Breast epithelium (tissue), 4 donors: Measurements from ENCODE around the gene UBA7. TPM values are rescaled to one million over a fixed set of nuclear protein-coding genes. Genes with fewer than 3 reads are reported as not detected.

Source experiments
- DNase-seq, 2 donors: peaks; one replicate each; pipeline ENCODE4 v3.0.0-alpha.2; 2019; ENCODE audit warnings: low spot score in 2 of 2
- H3K27ac ChIP-seq, 2 donors: fragments of 200-600 bp; sonication (generic) in 1 of 2; one replicate each; pipeline ENCODE4 v1.5.1; 2016 to 2019; ENCODE audit warnings: mild to moderate bottlenecking in 1 of 2
- H3K27me3 ChIP-seq, 2 donors: fragments of 200-600 bp; sonication (generic) in 1 of 2; one replicate each; pipeline versions ENCODE4 v1.5.1 to v1.6.0; 2017 to 2019; ENCODE audit warnings: control low read depth in 1 of 2, mild to moderate bottlenecking in 1 of 2
- H3K36me3 ChIP-seq: fragments of 200-600 bp; one replicate; pipeline ENCODE4 v1.5.1; 2019
- H3K4me1 ChIP-seq, 2 donors: fragments of 200-600 bp; sonication (generic); one replicate each; pipeline ENCODE4 v1.5.1; 2016 to 2019; ENCODE audit warnings: control low read depth in 1 of 2
- H3K4me3 ChIP-seq, 3 donors: fragments of 200-600 bp; sonication (generic); 1 replicate in 2 of 3; 2 replicates in 1 of 3; pipeline ENCODE4 v1.5.1; 2016 to 2019; ENCODE audit warnings: mild to moderate bottlenecking in 3 of 3, moderate library complexity in 2 of 3
- H3K9me3 ChIP-seq, 2 donors: fragments of 200-600 bp; sonication (generic) in 1 of 2; one replicate each; pipeline ENCODE4 v1.5.1; 2016 to 2019; ENCODE audit warnings: control low read depth in 1 of 2
- POLR2A ChIP-seq: fragments of 450-650 bp; IDR thresholded peaks from one replicate; pipeline ENCODE4 v1.6.1; 2016; ENCODE audit warnings: antibody characterized with exemption, mild to moderate bottlenecking, moderate library complexity
- POLR2AphosphoS5 ChIP-seq, 3 donors: sonication (generic); formaldehyde crosslinking; IDR thresholded peaks; one replicate each; pipeline ENCODE4 v1.6.1; 2017; ENCODE audit warnings: antibody characterized with exemption in 3 of 3
- intact Hi-C: fragments of 100-400 bp; cut with DNase I; formaldehyde crosslinking; loops from one replicate; pipeline ENCODE4 v1.15.1; 2023; ENCODE audit warnings: low total_unique reads
- total RNA-seq, 3 donors: library from RNA; depleted of rRNA; stranded (reverse); fragments of >200 nt; gene quantifications; one replicate each; pipeline ENCODE4 v1.1.0, GENCODE V29; 2016
- TF ChIP-seq, protein P1 (sequence below), 3 donors: fragments of 450-650 bp; IDR thresholded peaks; one replicate each; pipeline ENCODE4 v1.5.1; 2016 to 2017; ENCODE audit warnings: antibody characterized with exemption in 3 of 3, mild to moderate bottlenecking in 3 of 3, moderate library complexity in 3 of 3

UBA7 gene
- total RNA-seq, 3 donors from 2014 or later: 26.4 to 77.4 (median 50.5) TPM

DNA sequence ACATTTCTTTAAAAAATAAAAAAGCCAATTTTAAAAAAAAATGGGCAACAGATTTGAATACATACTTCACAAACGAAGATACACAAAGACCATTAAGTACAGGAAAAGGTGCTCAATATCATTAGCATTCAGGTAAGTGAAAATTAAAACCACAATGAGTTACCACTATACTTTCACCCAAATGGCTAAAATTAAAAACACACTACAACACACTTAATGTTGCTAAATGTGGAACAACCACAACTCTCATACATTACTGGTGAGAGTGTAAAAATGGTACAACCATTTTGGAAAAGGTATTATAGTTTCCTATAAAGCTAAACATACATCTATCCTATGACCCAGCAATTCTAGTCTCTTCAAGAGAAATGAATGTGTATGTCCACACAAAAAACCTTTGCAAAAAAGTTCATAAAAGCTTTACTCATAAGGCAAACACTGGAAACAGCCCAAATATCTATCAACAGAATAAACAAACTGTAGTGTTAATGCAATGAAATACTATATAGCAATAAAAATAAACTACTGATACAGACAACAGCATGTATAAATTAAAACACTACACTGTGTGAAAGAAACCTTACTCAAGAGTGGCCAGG lies 42.3 kb downstream of the UBA7 start:
- H3K36me3 ChIP-seq: no peaks in the 10 kb centered on the region
- no peaks in the 10 kb centered on the region for H3K27me3 ChIP-seq
- no peak overlapping the region for H3K27ac ChIP-seq
- no peak for DNase-seq
- H3K9me3 ChIP-seq: no peaks in the 10 kb centered on the region
- H3K4me3 ChIP-seq: no peak overlapping the region
- no peak for TF ChIP-seq POLR2AphosphoS5 (IDR thresholded peaks at IDR 0.05)
- TF ChIP-seq POLR2A: no peak
- TF ChIP-seq, protein P1, sequence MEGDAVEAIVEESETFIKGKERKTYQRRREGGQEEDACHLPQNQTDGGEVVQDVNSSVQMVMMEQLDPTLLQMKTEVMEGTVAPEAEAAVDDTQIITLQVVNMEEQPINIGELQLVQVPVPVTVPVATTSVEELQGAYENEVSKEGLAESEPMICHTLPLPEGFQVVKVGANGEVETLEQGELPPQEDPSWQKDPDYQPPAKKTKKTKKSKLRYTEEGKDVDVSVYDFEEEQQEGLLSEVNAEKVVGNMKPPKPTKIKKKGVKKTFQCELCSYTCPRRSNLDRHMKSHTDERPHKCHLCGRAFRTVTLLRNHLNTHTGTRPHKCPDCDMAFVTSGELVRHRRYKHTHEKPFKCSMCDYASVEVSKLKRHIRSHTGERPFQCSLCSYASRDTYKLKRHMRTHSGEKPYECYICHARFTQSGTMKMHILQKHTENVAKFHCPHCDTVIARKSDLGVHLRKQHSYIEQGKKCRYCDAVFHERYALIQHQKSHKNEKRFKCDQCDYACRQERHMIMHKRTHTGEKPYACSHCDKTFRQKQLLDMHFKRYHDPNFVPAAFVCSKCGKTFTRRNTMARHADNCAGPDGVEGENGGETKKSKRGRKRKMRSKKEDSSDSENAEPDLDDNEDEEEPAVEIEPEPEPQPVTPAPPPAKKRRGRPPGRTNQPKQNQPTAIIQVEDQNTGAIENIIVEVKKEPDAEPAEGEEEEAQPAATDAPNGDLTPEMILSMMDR (IDR thresholded peaks at IDR 0.05): no peak
- intact Hi-C loops: no loop called here
- no peaks in the 10 kb centered on the region for H3K4me1 ChIP-seq

DNA sequence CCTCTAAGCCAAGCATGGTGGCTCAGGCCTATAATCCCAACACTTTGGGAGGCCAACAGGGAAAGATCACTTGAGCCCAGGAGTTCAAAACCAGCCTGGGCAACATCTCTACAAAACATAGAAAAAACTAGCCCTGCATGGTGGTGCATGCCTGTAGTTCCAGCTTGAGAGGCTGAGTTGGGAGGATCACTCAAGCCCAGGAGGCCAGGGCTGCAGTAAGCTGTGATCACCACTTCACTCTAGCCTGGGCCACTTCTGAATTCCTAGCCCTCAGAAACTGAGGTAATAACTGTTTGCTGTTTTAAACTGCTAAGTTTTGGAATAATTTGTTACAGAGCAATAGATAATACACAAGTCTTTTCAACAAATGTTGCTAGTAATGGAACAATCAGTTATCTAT lies 43.8 kb downstream of the UBA7 start:
- H3K9me3 ChIP-seq: no peaks in the 10 kb centered on the region
- no peaks in the 10 kb centered on the region for H3K27me3 ChIP-seq
- H3K27ac ChIP-seq: no peak overlapping the region
- H3K36me3 ChIP-seq: no peaks in the 10 kb centered on the region
- no peaks in the 10 kb centered on the region for H3K4me1 ChIP-seq
- no peak for DNase-seq
- no peak overlapping the region for H3K4me3 ChIP-seq
- no peak for TF ChIP-seq POLR2AphosphoS5 (IDR thresholded peaks at IDR 0.05)
- no peak for TF ChIP-seq POLR2A
- TF ChIP-seq, protein P1 (IDR thresholded peaks at IDR 0.05): no peak
- intact Hi-C loops: no loop called here

DNA sequence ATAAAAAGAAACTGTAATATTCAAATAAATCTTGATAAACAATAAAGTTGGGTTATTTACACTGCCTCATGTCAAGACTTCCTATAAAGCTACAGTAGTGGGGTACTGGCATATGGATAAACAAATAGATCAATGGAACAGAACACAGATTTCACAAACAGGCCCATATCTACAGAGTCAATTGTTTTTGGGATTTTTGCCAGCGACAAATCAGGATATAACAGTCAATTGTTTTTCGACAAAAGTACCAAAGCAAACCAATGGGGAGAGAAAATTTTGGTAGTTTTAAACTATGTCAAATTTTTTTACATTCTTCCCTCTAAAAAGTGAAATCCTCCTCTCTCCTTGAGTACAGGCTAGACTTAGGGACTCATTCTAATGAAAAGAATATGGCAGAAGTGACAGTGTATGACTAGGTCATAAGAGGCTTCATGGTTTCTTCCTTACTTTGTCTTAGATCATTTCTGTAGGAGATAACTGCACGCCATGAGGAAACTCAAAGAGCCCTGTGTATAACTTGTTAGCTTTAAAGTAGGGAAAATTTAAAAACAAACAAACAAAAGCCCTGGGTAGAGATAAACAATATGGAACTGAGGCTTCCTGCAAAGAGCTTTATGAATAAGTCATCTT lies 44.4 kb downstream of the UBA7 start:
- no peak for DNase-seq
- no peak overlapping the region for H3K4me3 ChIP-seq
- H3K9me3 ChIP-seq: no peaks in the 10 kb centered on the region
- intact Hi-C loops: no loop called here
- no peak for TF ChIP-seq POLR2AphosphoS5 (IDR thresholded peaks at IDR 0.05)
- no peak for TF ChIP-seq POLR2A
- TF ChIP-seq, protein P1 (IDR thresholded peaks at IDR 0.05): no peak
- no peaks in the 10 kb centered on the region for H3K27me3 ChIP-seq
- H3K4me1 ChIP-seq: no peaks in the 10 kb centered on the region
- H3K36me3 ChIP-seq: no peaks in the 10 kb centered on the region
- H3K27ac ChIP-seq: no peak overlapping the region

DNA sequence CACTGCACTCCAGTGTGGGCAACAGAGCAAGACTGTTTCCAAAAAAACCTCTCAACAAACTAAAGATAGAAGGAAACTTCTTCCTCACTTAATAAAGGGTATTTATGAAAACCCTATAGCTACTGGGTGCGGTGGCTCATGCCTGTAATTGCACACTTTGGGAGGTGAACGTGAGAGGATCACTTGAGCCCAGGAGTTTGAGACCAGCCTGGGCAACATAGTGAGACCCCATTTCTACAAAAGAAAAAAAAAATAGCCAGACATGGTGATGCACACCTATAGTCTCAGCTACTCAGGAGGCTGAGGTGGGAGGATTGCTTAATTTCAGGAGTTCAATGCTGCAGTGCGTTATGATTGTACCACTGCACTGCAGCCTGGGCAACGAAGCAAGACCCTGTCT lies 49.8 kb downstream of the UBA7 start:
- Histone ChIP-seq H3K27ac (no peak overlapping the region), H3K9me3 (no peaks in the 10 kb centered on the region), H3K36me3 (no peaks in the 10 kb centered on the region), H3K4me3 (no peak overlapping the region), H3K27me3 (no peaks in the 10 kb centered on the region), H3K4me1 (no peaks in the 10 kb centered on the region)
- DNase-seq: no peak
- TF ChIP-seq, protein P1 (IDR thresholded peaks at IDR 0.05): no peak
- no peak for TF ChIP-seq POLR2A
- intact Hi-C loops: no loop called here

DNA sequence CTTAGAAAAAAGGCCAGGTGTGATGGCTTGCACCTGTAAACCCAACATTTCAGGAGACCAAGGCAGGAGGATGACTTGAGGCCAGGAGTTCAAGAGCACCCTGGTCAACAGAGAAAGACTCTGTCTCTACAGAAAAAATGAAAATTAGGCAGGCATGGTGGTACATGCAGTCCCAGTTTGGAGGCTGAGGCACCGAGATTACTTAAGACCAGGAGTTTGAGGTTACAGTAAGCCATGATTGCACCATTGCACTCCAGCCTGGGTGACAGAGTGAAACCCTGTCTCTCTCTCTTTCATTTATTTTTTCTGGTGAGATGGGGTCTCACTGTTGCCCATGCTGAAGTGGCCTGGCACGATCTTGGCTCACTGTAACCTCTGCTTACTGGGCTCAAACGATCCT lies 52.1 kb downstream of the UBA7 start:
- Histone ChIP-seq H3K4me1 (no peaks in the 10 kb centered on the region), H3K27ac (no peak overlapping the region), H3K27me3 (no peaks in the 10 kb centered on the region), H3K4me3 (no peak overlapping the region), H3K9me3 (no peaks in the 10 kb centered on the region), H3K36me3 (no peaks in the 10 kb centered on the region)
- no peak for DNase-seq
- TF ChIP-seq POLR2AphosphoS5 (IDR thresholded peaks at IDR 0.05): no peak
- TF ChIP-seq, protein P1 (IDR thresholded peaks at IDR 0.05): no peak
- no peak for TF ChIP-seq POLR2A
- intact Hi-C loops: no loop called here
